GM23338 (cell line): ENCODE measurements around the gene PSMB7. TPM values are rescaled to one million over a fixed set of nuclear protein-coding genes. Genes with fewer than 3 reads are reported as not detected.

Experiments used
- ATAC-seq: fragments of 200-7000 bp; cut with Tn5 transposase; 3 replicates; pipeline ENCODE4 v1.9.1; 2020
- DNase-seq: peaks from one replicate; pipeline ENCODE4 v3.0.0-alpha.2; 2015; ENCODE audit warnings: low spot score
- H2AFZ ChIP-seq: fragments of 200-600 bp; sonication (generic); 2 replicates; pipeline ENCODE4 v1.8.0; 2016; ENCODE audit warnings: antibody characterized with exemption, mild to moderate bottlenecking, moderate library complexity
- H3F3A ChIP-seq: fragments of 200-600 bp; sonication (generic); replicated peaks from 2 replicates; pipeline ENCODE4 v1.8.0; 2017; ENCODE audit warnings: antibody characterized with exemption, mixed run types, low read depth
- H3K27ac ChIP-seq: fragments of 200-600 bp; sonication (generic); 2 replicates; pipeline ENCODE4 v1.6.1; 2016; ENCODE audit warnings: low read depth
- H3K27me3 ChIP-seq: fragments of 200-600 bp; sonication (generic); 2 replicates; pipeline ENCODE4 v1.8.0; 2016; ENCODE audit warnings: mild to moderate bottlenecking, mixed run types, moderate library complexity; ENCODE audit not compliant: insufficient read depth
- H3K36me3 ChIP-seq: fragments of 200-600 bp; sonication (generic); 2 replicates; pipeline ENCODE4 v1.8.0; 2016; ENCODE audit warnings: mild to moderate bottlenecking; ENCODE audit not compliant: insufficient read depth
- H3K4me1 ChIP-seq: fragments of 200-600 bp; sonication (generic); 2 replicates; pipeline ENCODE4 v1.8.0; 2016; ENCODE audit warnings: mild to moderate bottlenecking, moderate library complexity; ENCODE audit not compliant: insufficient read depth
- H3K4me2 ChIP-seq: fragments of 200-600 bp; sonication (generic); 2 replicates; pipeline ENCODE4 v1.7.1; 2017; ENCODE audit warnings: mixed run types
- H3K4me3 ChIP-seq: fragments of 200-600 bp; sonication (generic); 2 replicates; pipeline ENCODE4 v1.6.1; 2016; ENCODE audit warnings: mixed run types
- H3K79me2 ChIP-seq: fragments of 200-600 bp; sonication (generic); replicated peaks from 2 replicates; pipeline ENCODE4 v1.8.0; 2017; ENCODE audit warnings: mild to moderate bottlenecking; ENCODE audit not compliant: insufficient read depth
- H3K9me2 ChIP-seq: fragments of 200-600 bp; sonication (generic); 2 replicates; pipeline ENCODE4 v1.8.0; 2017; ENCODE audit not compliant: insufficient read depth
- H4K20me1 ChIP-seq: fragments of 200-600 bp; sonication (generic); replicated peaks from 2 replicates; pipeline ENCODE4 v1.8.0; 2017; ENCODE audit warnings: mild to moderate bottlenecking; ENCODE audit not compliant: insufficient read depth
- H3K27ac Mint-ChIP-seq: 2 replicates; pipeline ENCODE4 v1.8.0; 2020; ENCODE audit warnings: inconsistent platforms, mild to moderate bottlenecking, moderate library complexity, mixed read lengths
- H3K27me3 Mint-ChIP-seq: 3 replicates; pipeline ENCODE4 v1.8.0; 2022; ENCODE audit warnings: low read depth, mild to moderate bottlenecking, moderate library complexity, mixed read lengths, inconsistent platforms; ENCODE audit not compliant: insufficient read depth, poor library complexity
- H3K36me3 Mint-ChIP-seq: 3 replicates; pipeline ENCODE4 v1.8.0; 2021; ENCODE audit warnings: low read depth, mild to moderate bottlenecking, inconsistent platforms, moderate library complexity, mixed read lengths
- H3K4me1 Mint-ChIP-seq: 3 replicates; pipeline ENCODE4 v1.8.0; 2020; ENCODE audit warnings: mild to moderate bottlenecking, inconsistent platforms, mixed read lengths
- H3K4me3 Mint-ChIP-seq: 3 replicates; pipeline ENCODE4 v1.8.0; 2021; ENCODE audit warnings: moderate library complexity, mild to moderate bottlenecking, inconsistent platforms, mixed read lengths
- H3K9me3 Mint-ChIP-seq: 3 replicates; pipeline ENCODE4 v1.8.0; 2020; ENCODE audit warnings: moderate library complexity, mild to moderate bottlenecking, inconsistent platforms, mixed read lengths
- CREB1 ChIP-seq: fragments of 250-450 bp; sonication (Bioruptor Pico); IDR thresholded peaks from 2 replicates; pipeline ENCODE4 v1.5.0; 2020; ENCODE audit warnings: low read depth, mild to moderate bottlenecking, moderate library complexity
- CTCF ChIP-seq, 2 experiments: fragments of 200-600 bp in 1 of 2; sonication (generic) in 1 of 2; conservative IDR thresholded peaks; 2 replicates each; pipeline versions ENCODE4 v1.5.1 to v1.6.1; 2016 to 2017; ENCODE audit warnings: antibody characterized with exemption in 2 of 2, low read depth in 2 of 2, mild to moderate bottlenecking in 2 of 2, moderate library complexity in 1 of 2
- EZH2 ChIP-seq: fragments of 200-600 bp; sonication (generic); IDR thresholded peaks from one replicate; pipeline ENCODE4 v1.8.0; 2017; ENCODE audit warnings: antibody characterized with exemption, mild to moderate bottlenecking, low read depth; ENCODE audit not compliant: unreplicated experiment
- EZH2phosphoT487 ChIP-seq: fragments of 200-600 bp; sonication (generic); IDR thresholded peaks from one replicate; pipeline ENCODE4 v1.8.1; 2018; ENCODE audit warnings: antibody characterized with exemption; ENCODE audit not compliant: unreplicated experiment
- JUNB ChIP-seq: IDR thresholded peaks from one replicate; pipeline ENCODE4 v1.6.1; 2016; ENCODE audit warnings: antibody characterized with exemption; ENCODE audit not compliant: unreplicated experiment
- NANOG ChIP-seq: IDR thresholded peaks from 2 replicates; pipeline ENCODE4 v1.6.1; 2016; ENCODE audit warnings: antibody characterized with exemption, borderline replicate concordance
- POLR2AphosphoS5 ChIP-seq: IDR thresholded peaks from 2 replicates; pipeline ENCODE4 v1.6.1; 2016; ENCODE audit warnings: antibody characterized with exemption, low read depth
- STAT1 ChIP-seq: IDR thresholded peaks from one replicate; pipeline ENCODE4 v1.6.1; 2016; ENCODE audit warnings: antibody characterized with exemption; ENCODE audit not compliant: unreplicated experiment
- ZNF114 ChIP-seq: fragments of 250-450 bp; sonication (Bioruptor Pico); IDR thresholded peaks from 2 replicates; pipeline ENCODE4 v1.5.0; 2020; ENCODE audit warnings: mild to moderate bottlenecking, moderate library complexity
- ZNF331 ChIP-seq: fragments of 250-450 bp; sonication (Bioruptor Pico); IDR thresholded peaks from 2 replicates; pipeline ENCODE4 v1.5.0; 2020; ENCODE audit warnings: low read depth, mild to moderate bottlenecking, moderate library complexity
- polyA plus RNA-seq: library from polyadenylated mRNA; unstranded; fragments of >200 nt; fragmentation: Nextera tagmentation; extraction: Ambion mirVana; gene quantifications from 2 replicates; pipeline ENCODE4 v1.2.1, GENCODE V29; 2016
- total RNA-seq: library from RNA; depleted of rRNA; stranded (reverse); fragments of >200 nt; shearing (Covaris generic); gene quantifications from 2 replicates; pipeline ENCODE4 v1.2.3, GENCODE V29; 2014
- TF ChIP-seq, protein P1 (sequence below): fragments of 250-450 bp; sonication (Bioruptor Pico); IDR thresholded peaks from 2 replicates; pipeline ENCODE4 v1.5.0; 2020; ENCODE audit warnings: mild to moderate bottlenecking, moderate library complexity
- TF ChIP-seq, protein P2 (sequence below): IDR thresholded peaks from one replicate; pipeline ENCODE4 v1.6.1; 2018; ENCODE audit warnings: antibody characterized with exemption; ENCODE audit not compliant: unreplicated experiment
- TF ChIP-seq, protein P3 (sequence below): IDR thresholded peaks from 2 replicates; pipeline ENCODE4 v1.6.1; 2016; ENCODE audit warnings: antibody characterized with exemption

PSMB7 gene
- total and polyA plus RNA-seq, 2 experiments from 2014 or later, result 255 to 268 TPM

- H3K27ac ChIP-seq, result no peak overlapping the region
- no peaks in the 10 kb centered on the region for H3K27me3 ChIP-seq
- H3K27me3 Mint-ChIP-seq, result peaks cover 8% of the 10 kb centered on the region
- H3K36me3 ChIP-seq, result peaks cover 31% of the 10 kb centered on the region
- peaks cover 41% of the 10 kb centered on the region for H3K36me3 Mint-ChIP-seq
- no peaks in the 10 kb centered on the region for H3K9me3 Mint-ChIP-seq
- no peaks in the 10 kb centered on the region for H3K9me2 ChIP-seq
- TF ChIP-seq ZNF331 (CRISPR knock-in tag) (no peak), ZNF114 (CRISPR knock-in tag) (no peak), EZH2 (no peak), EZH2phosphoT487 (no peak), CTCF (conservative IDR thresholded peaks at IDR 0.05; ENCODE audit: low read depth in 2 of 2) (no peak), CREB1 (no peak), NANOG (no peak), JUNB (no peak), POLR2AphosphoS5 (no peak), STAT1 (no peak)
- TF ChIP-seq, protein P1, sequence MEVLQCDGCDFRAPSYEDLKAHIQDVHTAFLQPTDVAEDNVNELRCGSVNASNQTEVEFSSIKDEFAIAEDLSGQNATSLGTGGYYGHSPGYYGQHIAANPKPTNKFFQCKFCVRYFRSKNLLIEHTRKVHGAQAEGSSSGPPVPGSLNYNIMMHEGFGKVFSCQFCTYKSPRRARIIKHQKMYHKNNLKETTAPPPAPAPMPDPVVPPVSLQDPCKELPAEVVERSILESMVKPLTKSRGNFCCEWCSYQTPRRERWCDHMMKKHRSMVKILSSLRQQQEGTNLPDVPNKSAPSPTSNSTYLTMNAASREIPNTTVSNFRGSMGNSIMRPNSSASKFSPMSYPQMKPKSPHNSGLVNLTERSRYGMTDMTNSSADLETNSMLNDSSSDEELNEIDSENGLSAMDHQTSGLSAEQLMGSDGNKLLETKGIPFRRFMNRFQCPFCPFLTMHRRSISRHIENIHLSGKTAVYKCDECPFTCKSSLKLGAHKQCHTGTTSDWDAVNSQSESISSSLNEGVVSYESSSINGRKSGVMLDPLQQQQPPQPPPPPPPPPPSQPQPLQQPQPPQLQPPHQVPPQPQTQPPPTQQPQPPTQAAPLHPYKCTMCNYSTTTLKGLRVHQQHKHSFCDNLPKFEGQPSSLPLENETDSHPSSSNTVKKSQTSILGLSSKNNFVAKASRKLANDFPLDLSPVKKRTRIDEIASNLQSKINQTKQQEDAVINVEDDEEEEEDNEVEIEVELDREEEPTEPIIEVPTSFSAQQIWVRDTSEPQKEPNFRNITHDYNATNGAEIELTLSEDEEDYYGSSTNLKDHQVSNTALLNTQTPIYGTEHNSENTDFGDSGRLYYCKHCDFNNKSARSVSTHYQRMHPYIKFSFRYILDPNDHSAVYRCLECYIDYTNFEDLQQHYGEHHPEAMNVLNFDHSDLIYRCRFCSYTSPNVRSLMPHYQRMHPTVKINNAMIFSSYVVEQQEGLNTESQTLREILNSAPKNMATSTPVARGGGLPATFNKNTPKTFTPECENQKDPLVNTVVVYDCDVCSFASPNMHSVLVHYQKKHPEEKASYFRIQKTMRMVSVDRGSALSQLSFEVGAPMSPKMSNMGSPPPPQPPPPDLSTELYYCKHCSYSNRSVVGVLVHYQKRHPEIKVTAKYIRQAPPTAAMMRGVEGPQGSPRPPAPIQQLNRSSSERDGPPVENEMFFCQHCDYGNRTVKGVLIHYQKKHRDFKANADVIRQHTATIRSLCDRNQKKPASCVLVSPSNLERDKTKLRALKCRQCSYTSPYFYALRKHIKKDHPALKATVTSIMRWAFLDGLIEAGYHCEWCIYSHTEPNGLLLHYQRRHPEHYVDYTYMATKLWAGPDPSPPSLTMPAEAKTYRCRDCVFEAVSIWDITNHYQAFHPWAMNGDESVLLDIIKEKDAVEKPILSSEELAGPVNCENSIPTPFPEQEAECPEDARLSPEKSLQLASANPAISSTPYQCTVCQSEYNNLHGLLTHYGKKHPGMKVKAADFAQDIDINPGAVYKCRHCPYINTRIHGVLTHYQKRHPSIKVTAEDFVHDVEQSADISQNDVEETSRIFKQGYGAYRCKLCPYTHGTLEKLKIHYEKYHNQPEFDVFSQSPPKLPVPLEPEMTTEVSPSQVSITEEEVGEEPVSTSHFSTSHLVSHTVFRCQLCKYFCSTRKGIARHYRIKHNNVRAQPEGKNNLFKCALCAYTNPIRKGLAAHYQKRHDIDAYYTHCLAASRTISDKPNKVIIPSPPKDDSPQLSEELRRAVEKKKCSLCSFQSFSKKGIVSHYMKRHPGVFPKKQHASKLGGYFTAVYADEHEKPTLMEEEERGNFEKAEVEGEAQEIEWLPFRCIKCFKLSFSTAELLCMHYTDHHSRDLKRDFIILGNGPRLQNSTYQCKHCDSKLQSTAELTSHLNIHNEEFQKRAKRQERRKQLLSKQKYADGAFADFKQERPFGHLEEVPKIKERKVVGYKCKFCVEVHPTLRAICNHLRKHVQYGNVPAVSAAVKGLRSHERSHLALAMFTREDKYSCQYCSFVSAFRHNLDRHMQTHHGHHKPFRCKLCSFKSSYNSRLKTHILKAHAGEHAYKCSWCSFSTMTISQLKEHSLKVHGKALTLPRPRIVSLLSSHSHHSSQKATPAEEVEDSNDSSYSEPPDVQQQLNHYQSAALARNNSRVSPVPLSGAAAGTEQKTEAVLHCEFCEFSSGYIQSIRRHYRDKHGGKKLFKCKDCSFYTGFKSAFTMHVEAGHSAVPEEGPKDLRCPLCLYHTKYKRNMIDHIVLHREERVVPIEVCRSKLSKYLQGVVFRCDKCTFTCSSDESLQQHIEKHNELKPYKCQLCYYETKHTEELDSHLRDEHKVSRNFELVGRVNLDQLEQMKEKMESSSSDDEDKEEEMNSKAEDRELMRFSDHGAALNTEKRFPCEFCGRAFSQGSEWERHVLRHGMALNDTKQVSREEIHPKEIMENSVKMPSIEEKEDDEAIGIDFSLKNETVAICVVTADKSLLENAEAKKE (CRISPR knock-in tag), result no peak
- TF ChIP-seq, protein P2, sequence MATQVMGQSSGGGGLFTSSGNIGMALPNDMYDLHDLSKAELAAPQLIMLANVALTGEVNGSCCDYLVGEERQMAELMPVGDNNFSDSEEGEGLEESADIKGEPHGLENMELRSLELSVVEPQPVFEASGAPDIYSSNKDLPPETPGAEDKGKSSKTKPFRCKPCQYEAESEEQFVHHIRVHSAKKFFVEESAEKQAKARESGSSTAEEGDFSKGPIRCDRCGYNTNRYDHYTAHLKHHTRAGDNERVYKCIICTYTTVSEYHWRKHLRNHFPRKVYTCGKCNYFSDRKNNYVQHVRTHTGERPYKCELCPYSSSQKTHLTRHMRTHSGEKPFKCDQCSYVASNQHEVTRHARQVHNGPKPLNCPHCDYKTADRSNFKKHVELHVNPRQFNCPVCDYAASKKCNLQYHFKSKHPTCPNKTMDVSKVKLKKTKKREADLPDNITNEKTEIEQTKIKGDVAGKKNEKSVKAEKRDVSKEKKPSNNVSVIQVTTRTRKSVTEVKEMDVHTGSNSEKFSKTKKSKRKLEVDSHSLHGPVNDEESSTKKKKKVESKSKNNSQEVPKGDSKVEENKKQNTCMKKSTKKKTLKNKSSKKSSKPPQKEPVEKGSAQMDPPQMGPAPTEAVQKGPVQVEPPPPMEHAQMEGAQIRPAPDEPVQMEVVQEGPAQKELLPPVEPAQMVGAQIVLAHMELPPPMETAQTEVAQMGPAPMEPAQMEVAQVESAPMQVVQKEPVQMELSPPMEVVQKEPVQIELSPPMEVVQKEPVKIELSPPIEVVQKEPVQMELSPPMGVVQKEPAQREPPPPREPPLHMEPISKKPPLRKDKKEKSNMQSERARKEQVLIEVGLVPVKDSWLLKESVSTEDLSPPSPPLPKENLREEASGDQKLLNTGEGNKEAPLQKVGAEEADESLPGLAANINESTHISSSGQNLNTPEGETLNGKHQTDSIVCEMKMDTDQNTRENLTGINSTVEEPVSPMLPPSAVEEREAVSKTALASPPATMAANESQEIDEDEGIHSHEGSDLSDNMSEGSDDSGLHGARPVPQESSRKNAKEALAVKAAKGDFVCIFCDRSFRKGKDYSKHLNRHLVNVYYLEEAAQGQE, result no peak
- TF ChIP-seq, protein P3, sequence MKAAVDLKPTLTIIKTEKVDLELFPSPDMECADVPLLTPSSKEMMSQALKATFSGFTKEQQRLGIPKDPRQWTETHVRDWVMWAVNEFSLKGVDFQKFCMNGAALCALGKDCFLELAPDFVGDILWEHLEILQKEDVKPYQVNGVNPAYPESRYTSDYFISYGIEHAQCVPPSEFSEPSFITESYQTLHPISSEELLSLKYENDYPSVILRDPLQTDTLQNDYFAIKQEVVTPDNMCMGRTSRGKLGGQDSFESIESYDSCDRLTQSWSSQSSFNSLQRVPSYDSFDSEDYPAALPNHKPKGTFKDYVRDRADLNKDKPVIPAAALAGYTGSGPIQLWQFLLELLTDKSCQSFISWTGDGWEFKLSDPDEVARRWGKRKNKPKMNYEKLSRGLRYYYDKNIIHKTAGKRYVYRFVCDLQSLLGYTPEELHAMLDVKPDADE, result no peak
- no peak overlapping the region for H3K4me2 ChIP-seq
- H3K4me1 Mint-ChIP-seq, result peaks cover 11% of the 10 kb centered on the region
- no peak overlapping the region for H2AFZ ChIP-seq
- peaks cover 32% of the 10 kb centered on the region for H3K79me2 ChIP-seq
- H4K20me1 ChIP-seq, result peaks cover 3% of the 10 kb centered on the region; the same call in 1 of the 2 replicates
- H3F3A ChIP-seq, result peaks cover 3% of the 10 kb centered on the region; the same call in 1 of the 2 replicates
- H3K4me3 Mint-ChIP-seq, result peak overlapping the region; percentile 99; the same call in 1 of the 3 replicates
- H3K4me3 ChIP-seq, result no peak overlapping the region
- H3K27ac Mint-ChIP-seq, result peak overlapping the region; percentile 90
- H3K4me1 ChIP-seq, result peaks cover 6% of the 10 kb centered on the region; the same call in 1 of the 2 replicates
- ATAC-seq, result peak; percentile 10; the same call in 2 of the 3 replicates
- peak; percentile 86 for DNase-seq
These were observed 726 bp upstream of the PSMB7 start for GRCh38 chr9:124415852-124416484.
